H9 (cell line): ENCODE results near the gene VWA1. TPM values are rescaled to one million over a fixed set of nuclear protein-coding genes. Genes with fewer than 3 reads are reported as not detected.
A peak's percentile ranks its signal among the peaks of the same experiment; 100 is the strongest.

Experiments used
- DNase-seq: peaks from one replicate; pipeline ENCODE4 v3.0.0-alpha.2; 2017
- H2AFZ ChIP-seq: one replicate; pipeline ENCODE4 v1.6.1; 2013; ENCODE audit warnings: mild to moderate bottlenecking, low read length, control low read depth, moderate library complexity
- H2AK5ac ChIP-seq: 2 replicates; pipeline ENCODE4 v1.6.1; 2013; ENCODE audit warnings: low read length, control low read depth, mixed read lengths; ENCODE audit not compliant: insufficient read length
- H2BK120ac ChIP-seq: one replicate; pipeline ENCODE4 v1.6.1; 2013; ENCODE audit warnings: low read depth, mild to moderate bottlenecking, low read length, control low read depth, inconsistent platforms; ENCODE audit not compliant: poor library complexity, severe bottlenecking
- H2BK12ac ChIP-seq: 2 replicates; pipeline ENCODE4 v1.6.1; 2013; ENCODE audit warnings: low read length, control low read depth, mixed read lengths, low read depth; ENCODE audit not compliant: insufficient read length
- H2BK15ac ChIP-seq: 2 replicates; pipeline ENCODE4 v1.6.1; 2013; ENCODE audit warnings: low read depth, low read length, control low read depth
- H2BK20ac ChIP-seq: one replicate; pipeline ENCODE4 v1.6.1; 2013; ENCODE audit warnings: low read depth, mild to moderate bottlenecking, low read length, control low read depth, inconsistent platforms; ENCODE audit not compliant: poor library complexity, severe bottlenecking
- H2BK5ac ChIP-seq: 2 replicates; pipeline ENCODE4 v1.6.1; 2013; ENCODE audit warnings: low read length, control low read depth, mixed read lengths; ENCODE audit not compliant: insufficient read length
- H3K14ac ChIP-seq: 2 replicates; pipeline ENCODE4 v1.6.1; 2013; ENCODE audit warnings: low read length, control low read depth; ENCODE audit not compliant: insufficient read depth
- H3K18ac ChIP-seq: 2 replicates; pipeline ENCODE4 v1.6.1; 2013; ENCODE audit warnings: low read depth, mild to moderate bottlenecking, mixed read lengths, low read length, control low read depth; ENCODE audit not compliant: insufficient read length
- H3K23ac ChIP-seq: 2 replicates; pipeline ENCODE4 v1.6.1; 2013; ENCODE audit warnings: low read length, control low read depth, mixed read lengths, low read depth; ENCODE audit not compliant: insufficient read length
- H3K23me2 ChIP-seq: 2 replicates; pipeline ENCODE4 v1.6.1; 2013; ENCODE audit warnings: low read depth, mild to moderate bottlenecking, mixed read lengths, low read length, control low read depth; ENCODE audit not compliant: insufficient read length, poor library complexity, severe bottlenecking
- H3K27ac ChIP-seq: 2 replicates; pipeline ENCODE4 v1.5.1; 2013; ENCODE audit warnings: low read length, control low read depth, mixed read lengths, low read depth; ENCODE audit not compliant: insufficient read length
- H3K27me3 ChIP-seq: 2 replicates; pipeline ENCODE4 v1.6.1; 2013; ENCODE audit warnings: low read length, control low read depth, inconsistent platforms; ENCODE audit not compliant: insufficient read depth
- H3K4ac ChIP-seq: 2 replicates; pipeline ENCODE4 v1.6.1; 2013; ENCODE audit warnings: low read depth, mild to moderate bottlenecking, control low read depth, inconsistent platforms, low read length, moderate library complexity
- H3K4me1 ChIP-seq: 2 replicates; pipeline ENCODE4 v1.6.1; 2013; ENCODE audit warnings: low read length, control low read depth, inconsistent platforms; ENCODE audit not compliant: insufficient read depth
- H3K4me2 ChIP-seq: 2 replicates; pipeline ENCODE4 v1.6.1; 2013; ENCODE audit warnings: low read length, control low read depth, mixed read lengths; ENCODE audit not compliant: insufficient read length, insufficient read depth
- H3K56ac ChIP-seq: 2 replicates; pipeline ENCODE4 v1.6.1; 2013; ENCODE audit warnings: low read depth, mild to moderate bottlenecking, mixed read lengths, low read length, control low read depth; ENCODE audit not compliant: insufficient read length
- H3K79me1 ChIP-seq: 2 replicates; pipeline ENCODE4 v1.6.1; 2013; ENCODE audit warnings: low read depth, mild to moderate bottlenecking, moderate library complexity, low read length, control low read depth, inconsistent platforms; ENCODE audit not compliant: insufficient read depth, poor library complexity, severe bottlenecking
- H3K79me2 ChIP-seq: 2 replicates; pipeline ENCODE4 v1.6.1; 2013; ENCODE audit warnings: low read length, control low read depth, inconsistent platforms; ENCODE audit not compliant: insufficient read depth
- H3K9ac ChIP-seq: 2 replicates; pipeline ENCODE4 v1.6.1; 2013; ENCODE audit warnings: low read length, control low read depth, mixed read lengths; ENCODE audit not compliant: insufficient read length; ENCODE audit errors: extremely low read depth
- H3K9me3 ChIP-seq: one replicate; pipeline ENCODE4 v1.6.1; 2013; ENCODE audit warnings: low read depth, low read length, inconsistent platforms; ENCODE audit not compliant: control insufficient read depth
- H3T11ph ChIP-seq: one replicate; pipeline ENCODE4 v1.6.1; 2013; ENCODE audit warnings: mild to moderate bottlenecking, low read length, control low read depth, inconsistent platforms
- H4K20me1 ChIP-seq: one replicate; pipeline ENCODE4 v1.6.1; 2013; ENCODE audit not compliant: control insufficient read depth, insufficient read length, insufficient read depth
- H4K5ac ChIP-seq: 2 replicates; pipeline ENCODE4 v1.6.1; 2013; ENCODE audit warnings: low read depth, mild to moderate bottlenecking, mixed read lengths, low read length, control low read depth; ENCODE audit not compliant: insufficient read length
- H4K8ac ChIP-seq: replicated peaks from 2 replicates; pipeline ENCODE4 v1.6.1; 2013; ENCODE audit warnings: low read length, control low read depth, mixed read lengths, low read depth; ENCODE audit not compliant: insufficient read length
- H4K91ac ChIP-seq: 2 replicates; pipeline ENCODE4 v1.6.1; 2013; ENCODE audit warnings: low read depth, mild to moderate bottlenecking, moderate library complexity, mixed read lengths, low read length, control low read depth; ENCODE audit not compliant: insufficient read length
- H3K27ac Mint-ChIP-seq, 3 experiments: 2 replicates in 2 of 3; 3 replicates in 1 of 3; pipeline ENCODE4 v1.8.0; 2020 to 2021; ENCODE audit warnings: mixed read lengths in 3 of 3, mild to moderate bottlenecking in 1 of 3, moderate library complexity in 1 of 3
- H3K27me3 Mint-ChIP-seq: 2 replicates; pipeline ENCODE4 v1.8.0; 2021; ENCODE audit warnings: low read depth, mild to moderate bottlenecking, moderate library complexity, mixed read lengths
- H3K36me3 Mint-ChIP-seq, 3 experiments: 2 replicates in 2 of 3; 3 replicates in 1 of 3; pipeline ENCODE4 v1.8.0; 2020 to 2021; ENCODE audit warnings: low read depth in 3 of 3, mixed read lengths in 3 of 3; ENCODE audit not compliant: insufficient read depth in 1 of 3
- H3K4me1 Mint-ChIP-seq, 2 experiments: 2 replicates each; pipeline ENCODE4 v1.8.0; 2020; ENCODE audit warnings: mixed read lengths in 2 of 2
- H3K4me3 Mint-ChIP-seq, 2 experiments: 2 replicates in 1 of 2; 3 replicates in 1 of 2; pipeline ENCODE4 v1.8.0; 2020 to 2021; ENCODE audit warnings: mild to moderate bottlenecking in 2 of 2, mixed read lengths in 2 of 2, moderate library complexity in 1 of 2
- H3K9me3 Mint-ChIP-seq, 2 experiments: 2 replicates in 1 of 2; 3 replicates in 1 of 2; pipeline ENCODE4 v1.8.0; 2020; ENCODE audit warnings: mild to moderate bottlenecking in 2 of 2, mixed read lengths in 2 of 2, moderate library complexity in 1 of 2
- CTCF ChIP-seq: fragments of 200-600 bp; sonication (generic); conservative IDR thresholded peaks from 3 replicates; pipeline ENCODE4 v1.8.0; 2021; ENCODE audit warnings: antibody characterized with exemption, mild to moderate bottlenecking
- WGBS: extraction: QIAGEN DNeasy Blood & Tissue Kit; methylation state at CpG from one replicate; pipeline ENCODE4 v1.1.7; 2013; ENCODE audit warnings: missing lambda C conversion rate, low lambda C conversion rate, mixed read lengths; ENCODE audit not compliant: insufficient read length; ENCODE audit errors: extremely low coverage; 5-methylcytosine and 5-hydroxymethylcytosine counted together
- total RNA-seq: library from RNA; stranded (reverse); gene quantifications from 2 replicates; pipeline ENCODE4 v1.2.1, GENCODE V29; 2021

VWA1 gene
- total RNA-seq, 1 experiment from 2014 or later: 57.1 TPM

- Histone ChIP-seq H3K4ac (no peak overlapping the region), H3K9me3 (no peaks in the 10 kb centered on the region), H3K56ac (no peak overlapping the region), H3K4me1 (no peaks in the 10 kb centered on the region), H3K79me1 (peaks cover 12% of the 10 kb centered on the region), H2BK120ac (no peak overlapping the region), H3K23me2 (peaks cover 11% of the 10 kb centered on the region), H3K4me2 (peak overlapping the region; percentile 92), H2BK15ac (no peak overlapping the region), H4K5ac (no peak overlapping the region), H3K9ac (peak overlapping the region; percentile 97), H3K27me3 (no peaks in the 10 kb centered on the region), H4K20me1 (peaks cover 2% of the 10 kb centered on the region), H3K18ac (peak overlapping the region; percentile 59), H3K23ac (no peak overlapping the region), H3K14ac (peak overlapping the region; percentile 95), H3K79me2 (peaks cover 8% of the 10 kb centered on the region; the same call in 1 of the 2 replicates), H4K8ac (no peak overlapping the region), H2BK12ac (no peak overlapping the region), H2AK5ac (no peak overlapping the region), H2AFZ (no peak overlapping the region), H4K91ac (no peak overlapping the region), H3T11ph (no peak overlapping the region), H3K27ac (no peak overlapping the region), H2BK20ac (no peak overlapping the region), H2BK5ac (no peak overlapping the region)
- peaks cover 24 to 32% of the 10 kb centered on the region in 2 experiments for H3K4me1 Mint-ChIP-seq
- peaks cover 1% of the 10 kb centered on the region; the same call in 1 of the 2 replicates for H3K27me3 Mint-ChIP-seq
- H3K36me3 Mint-ChIP-seq: peaks cover 51 to 88% (median 70%) of the 10 kb centered on the region in 3 experiments
- peaks cover 0 to 2% of the 10 kb centered on the region in 2 experiments; a peak in 2 of 5 replicates for H3K9me3 Mint-ChIP-seq
- DNase-seq: no peak
- WGBS: no CpG with 5 or more reads among the region's 54 CpGs
- no peak for TF ChIP-seq CTCF
- H3K27ac Mint-ChIP-seq: peak overlapping the region; percentile 84 to 93 (median 92); a peak in 5 of 7 replicates
- peak overlapping the region; percentile 90 for H3K4me3 Mint-ChIP-seq
These were observed 36.8 kb upstream of the VWA1 start for GRCh38 chr1:1398677-1399186.
